Right lung (tissue), 5 donors: ENCODE measurements around the gene TRIM9. TPM values are rescaled to one million over a fixed set of nuclear protein-coding genes. Genes with fewer than 3 reads are reported as not detected.

Experiments
- DNase-seq, 2 donors: peaks; one replicate each; pipeline ENCODE4 v3.0.0-alpha.2; 2013
- polyA plus RNA-seq, 5 donors: library from polyadenylated mRNA; unstranded; fragments of 120-200 nt; gene quantifications; one replicate each; pipeline versions ENCODE4 v1.2.1 to v1.2.3, GENCODE V29; 2013; ENCODE audit warnings: inconsistent platforms in 1 of 5, low replicate concordance in 1 of 5; ENCODE audit not compliant: insufficient read length in 5 of 5, insufficient read depth in 1 of 5

Gene TRIM9
- polyA plus RNA-seq, 5 donors = 0.73 to 1.1 (median 1.0) TPM

- DNase-seq = no peak
Observed at GRCh38 chr14:51093371-51094281, 1.3 kb downstream of the TRIM9 start.

- no peak for DNase-seq
Observed at GRCh38 chr14:51092965-51093364, 1.9 kb downstream of the TRIM9 start.

- DNase-seq = no peak
Observed at GRCh38 chr14:51089278-51089677, 5.6 kb downstream of the TRIM9 start.

- no peak for DNase-seq
Observed at GRCh38 chr14:51087031-51087441, 7.9 kb downstream of the TRIM9 start.

GRCh38 chr14:51086044-51086443 lies 8.9 kb downstream of the TRIM9 start:
- no peak for DNase-seq

- no peak for DNase-seq
Observed at GRCh38 chr14:51084962-51085361, 9.9 kb downstream of the TRIM9 start.

- DNase-seq = no peak
Observed at GRCh38 chr14:51084507-51084906, 10.4 kb downstream of the TRIM9 start.

- DNase-seq = no peak
Observed at GRCh38 chr14:51082349-51082748, 12.6 kb downstream of the TRIM9 start.

- DNase-seq = no peak
Observed at GRCh38 chr14:51081712-51082111, 13.2 kb downstream of the TRIM9 start.

GRCh38 chr14:51081209-51081608 lies 13.7 kb downstream of the TRIM9 start:
- no peak for DNase-seq

- no peak for DNase-seq
Observed at GRCh38 chr14:51080645-51081044, 14.3 kb downstream of the TRIM9 start.

GRCh38 chr14:51079489-51079888 lies 15.4 kb downstream of the TRIM9 start:
- no peak for DNase-seq

GRCh38 chr14:51079085-51079484 lies 15.8 kb downstream of the TRIM9 start:
- no peak for DNase-seq

GRCh38 chr14:51074701-51075385 lies 20.1 kb downstream of the TRIM9 start:
- no peak for DNase-seq

- DNase-seq = peak in 1 of 2 donors; percentile 66
Observed at GRCh38 chr14:51073731-51074130, 21.2 kb downstream of the TRIM9 start.

GRCh38 chr14:51072976-51073375 lies 21.9 kb downstream of the TRIM9 start:
- no peak for DNase-seq

GRCh38 chr14:51071857-51072256 lies 23.0 kb downstream of the TRIM9 start:
- no peak for DNase-seq

GRCh38 chr14:51070726-51071125 lies 24.2 kb downstream of the TRIM9 start:
- no peak for DNase-seq

GRCh38 chr14:51069055-51069454 lies 25.9 kb downstream of the TRIM9 start:
- DNase-seq = no peak

GRCh38 chr14:51068268-51068667 lies 26.6 kb downstream of the TRIM9 start:
- DNase-seq = no peak

- no peak for DNase-seq
Observed at GRCh38 chr14:51067295-51067694, 27.6 kb downstream of the TRIM9 start.

GRCh38 chr14:51066576-51066975 lies 28.3 kb downstream of the TRIM9 start:
- no peak for DNase-seq

GRCh38 chr14:51059032-51059431 lies 35.9 kb downstream of the TRIM9 start:
- no peak for DNase-seq
